GM19324 (cell line): ENCODE measurements around the gene HNRNPA0.

Source experiments
- ATAC-seq: cut with Tn5 transposase; IDR thresholded peaks from one replicate; pipeline ENCODE4 v1.9.1; 2021; ENCODE audit warnings: mild to moderate bottlenecking, moderate library complexity; ENCODE audit not compliant: unreplicated experiment, low FRiP score

The HNRNPA0 gene

DNA sequence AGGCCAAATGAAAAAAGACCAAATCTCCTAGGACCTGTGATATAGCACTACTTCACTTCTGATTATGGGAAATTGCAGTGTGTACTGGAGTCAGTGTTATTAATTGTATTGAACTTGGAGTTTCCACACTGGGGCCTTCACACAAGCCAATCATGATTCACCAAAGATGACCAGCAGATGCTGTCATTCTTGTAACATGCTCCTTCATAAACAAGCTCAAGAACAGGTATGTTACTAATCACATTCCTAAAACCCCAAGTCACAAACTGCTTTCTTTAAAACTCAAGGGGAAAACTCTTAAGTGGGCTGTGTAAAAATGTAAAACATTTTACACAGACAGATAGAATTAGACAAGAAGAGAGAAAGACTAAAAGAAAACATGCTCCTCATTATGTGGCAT, 23.8 kb downstream of the HNRNPA0 start:
- ATAC-seq: no peak

DNA sequence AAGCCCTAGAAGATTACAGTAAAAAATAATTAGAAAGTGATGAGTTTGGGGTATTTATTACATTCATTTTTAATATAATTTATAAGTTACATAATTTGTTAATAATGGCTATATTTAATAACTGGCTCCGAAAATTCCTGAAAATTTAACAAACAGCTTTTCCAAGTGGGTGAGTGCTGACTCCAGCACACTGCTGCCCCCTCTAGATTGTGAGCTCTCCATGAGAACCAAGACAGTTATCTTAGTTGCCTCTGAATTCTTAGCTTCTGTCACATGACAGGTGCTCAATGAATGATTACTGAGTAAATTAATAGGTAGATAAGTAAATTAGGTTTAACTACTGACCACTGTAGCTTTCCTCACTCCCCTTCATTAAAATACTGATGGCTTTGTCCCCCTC, 26.1 kb downstream of the HNRNPA0 start:
- ATAC-seq: no peak

DNA sequence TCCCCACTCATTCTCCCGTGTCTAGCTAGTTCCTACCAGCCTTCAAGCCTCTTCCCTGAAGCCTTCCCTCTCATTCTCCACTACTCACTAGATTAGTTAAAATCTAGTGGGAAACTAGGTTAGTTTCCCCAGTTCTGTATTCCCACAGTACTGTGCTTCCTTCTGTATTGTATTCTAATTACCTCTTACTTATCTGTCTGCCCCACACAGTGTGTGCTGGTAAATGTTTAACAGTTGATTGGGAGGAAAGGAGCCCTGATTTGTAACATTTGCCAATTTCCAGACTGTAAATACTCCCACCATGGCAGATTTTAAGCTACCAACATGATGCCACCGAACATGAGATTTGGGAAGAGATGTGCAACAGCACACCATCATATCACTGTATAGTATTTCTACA, 26.5 kb downstream of the HNRNPA0 start:
- no peak for ATAC-seq

DNA sequence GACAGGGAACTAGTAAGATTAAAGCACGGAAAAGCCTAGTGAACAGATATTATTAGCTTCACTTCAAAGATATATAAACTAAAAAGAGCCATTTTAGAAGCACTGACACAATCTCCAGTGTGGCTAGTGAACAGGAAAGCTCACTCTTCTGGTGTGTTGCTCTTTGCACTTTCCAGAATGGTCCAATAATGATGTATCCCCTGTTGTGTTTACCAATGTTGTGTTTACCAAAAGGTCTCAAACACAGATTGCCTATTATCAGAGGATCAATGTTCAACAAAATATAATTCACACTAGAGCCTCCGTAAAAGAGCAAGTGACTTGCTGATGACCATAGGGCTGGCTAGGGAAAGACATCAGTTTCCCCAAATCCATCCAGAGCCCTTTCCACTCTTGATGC, 29.9 kb downstream of the HNRNPA0 start:
- ATAC-seq: no peak

DNA sequence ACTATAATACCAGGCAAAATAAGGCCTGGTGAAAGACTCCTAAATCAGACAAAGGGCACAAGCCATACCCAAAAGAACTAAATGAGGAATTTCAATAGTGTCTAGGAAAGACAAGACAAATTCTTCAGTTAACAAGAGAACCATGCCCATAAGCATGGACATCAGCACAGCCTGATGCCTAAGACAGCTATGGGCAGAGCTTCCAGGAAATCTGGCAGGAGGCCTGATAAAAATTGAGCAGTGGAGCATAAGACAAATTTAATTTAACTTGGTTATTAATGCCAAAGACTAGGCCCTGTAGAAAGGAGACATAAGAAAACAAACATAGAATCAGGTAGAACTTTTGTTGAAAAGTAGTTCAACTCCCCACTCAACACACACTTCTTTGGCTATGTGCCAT, 35.6 kb downstream of the HNRNPA0 start:
- no peak for ATAC-seq

DNA sequence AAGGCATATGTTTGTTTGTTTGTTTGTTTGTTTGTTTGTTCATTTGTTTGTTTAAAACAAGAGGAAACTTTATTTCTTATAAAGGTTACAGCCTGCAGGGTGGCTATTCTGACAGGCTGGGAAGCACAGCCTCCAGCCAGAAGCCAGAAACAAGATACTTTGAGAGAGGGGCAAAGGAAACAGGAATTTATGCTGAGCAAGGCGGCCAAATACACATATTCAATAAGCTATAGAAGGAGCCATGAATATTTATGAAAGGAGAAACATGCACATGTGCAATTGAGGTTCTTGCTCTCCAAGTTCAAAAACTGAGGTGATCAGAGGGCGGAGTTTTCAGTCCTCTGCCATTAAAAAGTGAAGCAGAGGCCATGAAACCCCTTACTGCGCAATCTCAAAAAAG, 37.8 kb downstream of the HNRNPA0 start:
- ATAC-seq: no peak

DNA sequence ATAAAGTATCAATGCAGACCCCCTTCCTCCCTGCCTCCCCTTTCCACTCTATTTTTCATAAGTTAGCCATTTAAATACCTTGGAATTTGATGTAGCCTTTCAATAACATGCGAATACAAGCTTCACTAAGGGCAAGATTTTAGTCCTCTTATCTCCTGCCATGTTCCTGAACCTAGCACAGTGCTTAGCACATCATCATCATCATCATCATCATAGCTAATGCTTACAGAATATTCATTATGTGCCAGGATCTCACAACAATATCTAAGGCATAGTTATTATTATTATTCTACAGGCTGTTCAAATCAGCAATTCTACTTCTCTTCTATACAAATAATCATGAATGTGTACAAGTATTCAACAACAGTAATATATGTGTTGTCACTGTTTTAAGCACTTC, 38.7 kb downstream of the HNRNPA0 start:
- no peak for ATAC-seq

DNA sequence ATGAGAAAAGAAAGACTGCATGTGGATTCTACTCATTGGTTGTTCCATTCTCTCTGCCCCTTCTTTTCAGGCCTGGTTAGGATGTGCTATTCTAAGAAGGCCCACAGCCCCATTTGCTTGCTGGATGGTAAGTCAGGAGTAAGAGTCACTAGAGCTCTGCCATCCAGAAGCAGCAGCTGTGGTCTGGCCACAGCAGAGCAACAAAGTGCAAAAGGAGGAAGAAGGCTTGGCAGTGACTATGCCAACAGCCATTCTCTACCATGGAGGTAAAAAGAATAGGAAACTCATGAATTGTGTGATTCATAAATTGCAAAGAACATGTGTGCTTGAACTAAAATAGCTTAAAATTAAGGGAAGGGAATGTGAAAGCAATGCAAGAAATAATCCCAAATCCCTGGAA, 39.2 kb downstream of the HNRNPA0 start:
- no peak for ATAC-seq

DNA sequence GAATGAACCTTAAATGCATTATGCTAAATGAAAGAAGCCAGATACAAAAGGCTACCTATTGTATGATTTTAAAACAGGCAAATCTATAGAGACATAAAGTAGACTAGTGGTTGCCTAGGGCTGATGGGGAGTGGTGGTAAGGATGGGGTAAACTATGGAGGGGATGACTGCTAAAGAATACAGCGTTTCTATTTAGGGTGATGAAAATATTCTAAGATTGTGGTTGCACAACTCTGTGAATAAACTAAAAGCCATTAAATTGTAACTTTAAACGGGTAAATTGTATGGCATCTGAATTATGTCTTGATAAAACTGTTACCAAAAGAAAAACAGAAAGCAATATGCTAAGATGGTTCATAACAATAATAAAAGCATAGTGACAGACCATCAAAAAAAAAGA, 39.7 kb downstream of the HNRNPA0 start:
- no peak for ATAC-seq

DNA sequence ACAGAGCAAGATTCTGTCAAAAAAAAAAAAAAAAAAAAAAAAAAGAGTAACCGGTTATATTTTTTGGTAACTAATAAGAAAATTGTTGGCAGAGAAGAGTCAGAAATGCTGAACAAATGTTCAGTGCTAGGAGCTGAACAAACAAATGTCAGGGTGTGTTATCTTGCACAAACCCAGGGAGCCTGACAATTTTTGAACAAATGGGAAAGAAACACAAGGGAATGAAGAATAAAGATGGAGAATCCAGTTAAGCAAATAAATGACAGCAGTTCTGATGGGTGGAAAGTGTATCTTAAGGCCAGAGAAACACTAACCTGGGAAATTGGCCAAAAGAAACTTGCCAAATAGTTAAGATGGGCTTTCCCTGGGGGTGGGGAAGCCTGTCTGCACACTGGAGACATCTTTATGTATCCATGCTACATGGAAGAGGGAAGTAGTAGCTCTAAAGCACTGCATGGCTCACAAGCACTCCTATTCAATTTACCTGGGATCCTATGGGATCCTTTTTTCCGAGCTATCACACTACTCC, 42.0 kb downstream of the HNRNPA0 start:
- ATAC-seq: no peak

DNA sequence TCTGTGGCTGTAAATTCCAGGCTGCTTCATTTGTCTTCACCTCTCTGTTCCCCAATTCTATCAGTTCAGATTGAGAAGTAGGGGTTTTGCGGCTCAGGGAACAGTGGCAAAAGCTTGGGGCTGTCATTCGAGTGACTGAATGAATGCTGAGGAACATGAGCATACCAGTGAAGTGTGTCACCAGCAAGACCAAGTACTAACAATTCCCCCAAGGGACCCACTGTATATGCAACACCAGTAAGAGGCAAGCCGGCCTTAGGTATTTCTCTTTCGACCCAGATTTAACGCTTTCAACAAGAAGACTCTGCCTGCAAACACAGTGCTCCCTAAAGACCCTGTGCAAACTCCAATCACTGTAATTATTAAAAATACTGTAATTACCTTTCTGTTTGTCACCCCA, 44.1 kb downstream of the HNRNPA0 start:
- no peak for ATAC-seq

DNA sequence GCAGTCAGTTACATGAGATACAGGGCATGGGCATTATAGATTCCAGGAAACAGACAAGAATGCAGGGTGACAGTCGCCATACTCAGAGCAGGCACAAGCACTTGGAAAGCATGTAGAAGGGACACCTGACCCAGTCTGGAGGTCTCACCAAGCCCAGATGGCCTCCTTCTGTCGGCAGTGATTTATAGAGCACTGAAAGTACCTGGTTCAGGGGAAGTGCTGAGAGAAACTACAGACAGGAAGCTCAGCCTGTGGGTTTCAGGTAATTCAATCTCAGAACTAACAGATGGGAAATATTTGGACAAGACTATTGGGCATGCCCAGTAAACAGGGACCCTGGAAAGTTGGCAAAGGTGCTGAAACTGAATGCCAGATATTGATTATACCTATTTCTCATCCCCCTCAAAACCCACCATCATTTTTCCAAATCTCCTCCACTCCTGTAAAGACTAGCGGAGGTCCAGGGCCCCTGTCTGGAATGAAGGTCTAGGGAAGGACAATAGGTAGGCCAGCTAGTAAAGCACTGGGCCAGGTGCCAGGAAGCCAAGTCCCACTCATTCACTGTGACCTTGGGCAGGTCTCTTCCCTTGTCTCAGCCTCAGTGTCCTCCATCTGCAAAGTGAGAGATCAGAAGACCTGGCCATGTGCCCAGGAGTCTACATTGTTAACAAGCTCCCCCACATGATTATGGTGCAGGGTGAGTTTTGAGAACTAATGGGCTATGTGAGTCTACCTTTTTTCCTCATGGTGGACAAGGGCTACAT, 45.2 kb downstream of the HNRNPA0 start:
- no peak for ATAC-seq

DNA sequence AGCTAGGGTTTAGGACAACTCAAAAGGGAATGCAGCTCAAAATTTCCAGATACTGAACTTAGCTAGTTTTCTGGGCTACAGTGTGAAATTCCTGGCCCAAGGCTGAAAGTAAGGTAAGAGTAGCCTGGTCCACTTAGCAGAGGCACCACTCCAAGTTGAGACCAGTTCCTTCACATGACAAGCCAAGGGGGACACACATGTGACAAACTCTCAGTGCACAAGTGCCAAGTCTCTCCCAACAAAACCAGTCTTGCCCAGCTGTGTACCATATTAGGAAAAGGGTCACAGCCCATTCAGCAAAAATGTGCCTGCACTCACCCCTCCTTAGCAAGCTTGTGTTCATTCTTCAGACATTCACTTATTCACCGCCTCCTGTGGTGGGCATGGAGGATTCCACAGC, 46.1 kb downstream of the HNRNPA0 start:
- no peak for ATAC-seq

DNA sequence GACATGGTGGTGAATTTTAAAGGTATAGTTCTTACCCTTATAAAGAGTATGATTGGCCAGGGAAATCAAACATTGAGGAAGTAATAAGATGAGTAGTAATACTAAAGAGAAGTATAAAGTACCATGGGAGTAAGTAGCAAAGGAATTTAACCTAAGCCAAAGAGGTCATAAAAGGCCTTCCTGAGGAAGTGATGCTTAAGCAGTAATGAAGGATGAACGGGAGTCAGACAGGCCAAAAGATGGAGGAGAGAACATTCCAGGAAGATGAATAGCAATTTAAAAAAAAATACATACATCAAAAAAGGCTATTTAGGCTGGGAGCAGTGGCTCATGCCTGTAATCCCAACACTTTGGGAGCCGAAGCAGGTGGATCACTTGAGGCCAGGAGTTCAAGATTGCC, 47.3 kb downstream of the HNRNPA0 start:
- ATAC-seq: no peak

DNA sequence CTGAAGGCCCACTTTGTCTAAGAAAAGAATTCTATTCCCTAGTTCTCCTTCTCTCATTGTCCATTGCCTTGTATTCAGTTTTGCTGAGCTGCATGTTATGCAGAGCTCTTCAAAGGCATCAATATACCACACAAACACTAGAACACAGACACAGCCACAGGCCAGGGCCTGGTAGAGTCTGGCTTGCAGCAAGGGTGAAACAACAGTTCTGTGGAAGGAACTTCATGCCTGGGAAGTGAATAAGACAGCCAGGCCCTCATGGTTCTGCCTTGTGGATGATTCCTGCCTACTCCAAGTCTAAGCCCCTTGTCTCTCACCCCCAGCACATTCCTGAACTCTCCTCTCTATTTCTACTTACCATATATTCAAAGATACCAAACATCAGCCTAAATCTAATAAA, 49.1 kb downstream of the HNRNPA0 start:
- ATAC-seq: no peak

DNA sequence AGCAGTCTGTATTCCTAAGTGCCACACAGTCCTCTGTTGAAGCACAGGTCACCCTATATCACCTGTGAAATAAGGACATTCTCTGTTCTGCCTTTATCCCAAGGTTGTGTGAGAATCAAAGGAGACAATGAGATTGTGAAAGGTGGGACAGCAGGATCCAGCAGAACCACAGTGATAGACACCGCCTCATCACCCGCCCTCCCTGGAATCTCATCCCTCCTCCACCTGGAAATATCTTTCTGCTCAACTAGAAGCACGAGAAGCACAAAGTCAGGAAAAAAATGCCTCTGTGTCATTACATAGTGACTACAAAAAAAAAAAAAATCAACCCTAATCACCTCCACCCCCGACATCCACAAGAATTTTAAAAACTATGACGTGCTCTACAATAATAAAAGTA, 50.6 kb downstream of the HNRNPA0 start:
- ATAC-seq: no peak

DNA sequence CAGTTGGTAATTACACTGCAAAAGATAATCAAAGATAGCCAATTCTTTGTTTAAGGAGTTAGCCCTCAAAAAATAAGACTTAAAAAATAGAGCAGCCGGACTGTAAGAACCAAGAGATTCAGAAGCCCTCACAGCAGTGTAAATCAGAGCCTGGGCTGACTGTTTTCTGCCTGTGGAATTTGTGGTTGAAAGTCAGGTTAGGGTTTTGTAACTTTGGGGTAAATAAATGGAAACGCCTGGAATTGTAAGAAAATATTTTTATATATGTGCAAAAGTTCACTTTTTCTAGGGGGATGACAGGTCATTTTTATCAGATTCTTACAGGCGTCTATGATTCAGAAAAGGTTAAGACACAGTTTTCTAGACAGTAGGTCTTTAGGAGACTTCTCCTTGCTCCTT, 53.9 kb downstream of the HNRNPA0 start:
- no peak for ATAC-seq

DNA sequence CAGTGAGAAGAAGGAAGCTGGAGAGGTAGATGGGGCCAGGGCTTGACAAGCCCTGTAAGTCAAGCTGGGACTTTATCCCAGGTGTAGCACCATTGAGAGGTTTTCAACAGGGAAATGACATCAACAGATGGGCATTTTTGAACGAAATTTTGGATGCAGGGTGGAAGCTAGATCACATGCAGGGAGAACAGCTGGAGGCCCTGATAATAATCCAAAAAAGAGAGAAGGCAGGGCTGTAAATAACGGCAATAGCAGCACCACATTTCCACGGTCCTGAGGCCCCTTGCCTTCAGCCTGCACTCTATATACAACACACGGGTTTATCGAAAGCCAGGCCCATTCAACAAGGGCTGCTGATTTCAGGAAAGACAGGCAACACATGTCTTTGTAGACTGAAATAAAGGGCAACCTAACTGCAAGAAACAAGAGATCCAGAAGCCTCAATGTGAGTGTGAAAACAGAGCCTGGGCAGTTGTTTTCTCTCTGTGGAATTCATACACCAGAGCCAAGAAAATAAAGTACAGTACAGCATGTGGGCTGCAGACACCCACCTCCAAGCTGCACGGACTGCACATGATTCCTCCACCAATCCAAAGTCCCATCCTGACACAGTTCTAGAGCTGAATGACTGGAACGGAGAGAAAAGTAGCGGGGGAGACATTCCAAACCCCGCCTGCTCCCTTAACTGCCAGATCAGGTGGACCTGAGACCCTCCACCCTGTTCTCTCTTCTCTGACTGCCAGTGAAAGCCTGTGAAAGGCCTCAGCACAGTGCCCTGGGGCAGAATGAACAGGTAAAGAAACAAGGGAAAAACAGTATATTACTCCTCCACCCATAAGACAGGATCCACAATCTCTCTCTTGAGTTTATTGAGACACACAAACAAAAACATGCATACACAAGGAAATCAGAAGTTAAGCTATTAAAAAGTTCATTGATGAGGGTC, 54.6 kb downstream of the HNRNPA0 start:
- ATAC-seq: no peak

DNA sequence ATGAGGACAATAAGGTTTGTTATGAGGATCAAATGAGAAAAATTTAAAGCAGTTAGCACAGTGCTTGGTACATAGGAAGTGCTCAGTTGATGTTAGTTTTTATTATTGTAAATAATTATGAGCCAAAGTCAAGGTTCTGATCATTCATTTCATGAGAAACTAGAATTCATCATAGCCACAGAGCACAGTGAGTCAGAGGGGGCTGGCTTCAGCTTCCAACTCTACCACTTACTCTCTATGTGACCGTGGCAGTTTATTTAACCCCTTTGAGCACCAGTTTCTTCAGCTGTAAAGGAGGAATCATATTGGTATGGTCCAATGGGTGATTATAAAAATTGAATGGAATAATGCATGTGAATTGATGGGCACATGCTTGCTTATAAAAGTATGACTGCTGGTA, 57.7 kb downstream of the HNRNPA0 start:
- no peak for ATAC-seq

DNA sequence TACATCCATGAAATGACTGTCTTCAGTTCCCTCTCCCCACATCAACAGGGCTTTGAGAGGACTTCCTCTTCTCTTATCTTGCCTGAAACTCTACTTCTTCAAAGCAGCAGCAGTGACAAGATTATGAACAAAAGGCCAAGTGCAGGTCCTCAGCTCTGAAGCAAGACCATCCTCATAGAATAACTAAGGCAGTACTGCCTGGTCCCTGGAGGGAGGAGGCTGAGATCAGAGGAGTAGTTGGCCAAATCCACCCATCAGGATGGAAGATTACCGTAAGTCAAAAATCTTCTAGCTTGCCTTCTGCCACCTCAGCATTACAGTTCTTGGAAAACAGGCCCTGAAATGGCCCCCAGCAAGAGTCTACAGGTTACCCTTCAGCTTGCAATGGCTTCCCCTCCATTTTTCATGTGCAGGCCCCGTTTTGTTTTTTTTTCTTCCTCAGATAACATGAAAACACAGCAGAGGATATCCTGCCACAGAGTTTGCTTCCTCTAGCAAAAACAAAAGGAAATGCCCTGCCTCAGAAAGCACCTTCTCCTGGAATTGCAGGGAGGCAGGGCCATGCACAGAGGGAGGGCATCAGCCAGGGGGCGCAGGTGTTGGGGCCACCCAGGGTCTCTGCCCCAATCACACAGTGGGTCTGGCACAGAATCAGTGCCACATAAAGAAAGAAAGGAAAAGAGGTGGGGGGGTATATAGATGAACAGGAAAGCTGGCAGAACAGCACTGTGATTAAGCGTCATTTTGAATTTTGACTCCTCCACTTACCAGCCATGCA, 58.3 kb downstream of the HNRNPA0 start:
- ATAC-seq: no peak
